Osteoblast (primary cell): Measurements from ENCODE around the gene KIF26B. TPM values are rescaled to one million over a fixed set of nuclear protein-coding genes. Genes with fewer than 3 reads are reported as not detected.

Experiments
- DNase-seq: peaks from one replicate; pipeline ENCODE4 v3.0.0; 2011; ENCODE audit warnings: low spot score, mixed read lengths; ENCODE audit not compliant: insufficient read length; ENCODE audit errors: missing footprints
- H2AFZ ChIP-seq: 2 replicates; pipeline ENCODE4 v1.6.0; 2011; ENCODE audit warnings: mild to moderate bottlenecking, low read length
- H3K27ac ChIP-seq: 2 replicates; pipeline ENCODE4 v1.5.1; 2011; ENCODE audit warnings: mild to moderate bottlenecking, low read depth, low read length, moderate library complexity
- H3K27me3 ChIP-seq: 2 replicates; pipeline ENCODE4 v1.6.0; 2012; ENCODE audit warnings: mild to moderate bottlenecking, control low read depth, inconsistent platforms, low read length, moderate library complexity; ENCODE audit not compliant: insufficient read depth
- H3K36me3 ChIP-seq: 2 replicates; pipeline ENCODE4 v1.5.1; 2011; ENCODE audit warnings: mild to moderate bottlenecking, low read length, control low read depth, moderate library complexity; ENCODE audit not compliant: insufficient read depth
- H3K4me1 ChIP-seq: 2 replicates; pipeline ENCODE4 v1.5.1; 2011; ENCODE audit warnings: mild to moderate bottlenecking, low read length, control low read depth, moderate library complexity; ENCODE audit not compliant: insufficient read depth
- H3K4me2 ChIP-seq: 2 replicates; pipeline ENCODE4 v1.6.0; 2011; ENCODE audit warnings: mild to moderate bottlenecking, low read length; ENCODE audit not compliant: insufficient read depth
- H3K4me3 ChIP-seq: fragments of 200-600 bp; sonication (generic); 3 replicates; pipeline ENCODE4 v1.5.1; 2012; ENCODE audit warnings: mild to moderate bottlenecking, low read length, inconsistent platforms; ENCODE audit not compliant: insufficient read depth
- H3K79me2 ChIP-seq: 2 replicates; pipeline ENCODE4 v1.6.0; 2012; ENCODE audit warnings: mild to moderate bottlenecking, low read length, control low read depth, inconsistent platforms; ENCODE audit not compliant: insufficient read depth
- H3K9me3 ChIP-seq: 2 replicates; pipeline ENCODE4 v1.5.1; 2011; ENCODE audit warnings: low read depth, low read length, control low read depth
- H4K20me1 ChIP-seq: 2 replicates; pipeline ENCODE4 v1.6.0; 2012; ENCODE audit warnings: mild to moderate bottlenecking, low read length, control low read depth; ENCODE audit not compliant: insufficient read depth
- CTCF ChIP-seq: IDR thresholded peaks from 2 replicates; pipeline ENCODE4 v1.5.1; 2011; ENCODE audit warnings: mild to moderate bottlenecking, low read depth, low read length, moderate library complexity; ENCODE audit errors: extremely low read depth
- total RNA-seq: library from RNA; depleted of rRNA; stranded (reverse); fragments of >200 nt; gene quantifications from 2 replicates; pipeline ENCODE4 v1.2.3, GENCODE V29; 2012

KIF26B gene
- total RNA-seq, 1 donor = 22.1 TPM

GRCh38 chr1:245361065-245361464 lies 206.3 kb downstream of the KIF26B start:
- no peak overlapping the region for H3K4me3 ChIP-seq
- H3K36me3 ChIP-seq = no peaks in the 10 kb centered on the region
- no peaks in the 10 kb centered on the region for H3K27me3 ChIP-seq
- H3K27ac ChIP-seq = no peak overlapping the region
- H3K79me2 ChIP-seq = no peaks in the 10 kb centered on the region
- H3K4me1 ChIP-seq = no peaks in the 10 kb centered on the region
- H2AFZ ChIP-seq = no peak overlapping the region
- TF ChIP-seq CTCF = no peak
- no peak for DNase-seq
- H3K4me2 ChIP-seq = no peak overlapping the region
- no peaks in the 10 kb centered on the region for H3K9me3 ChIP-seq
- H4K20me1 ChIP-seq = no peaks in the 10 kb centered on the region

- H3K79me2 ChIP-seq = no peaks in the 10 kb centered on the region
Observed at GRCh38 chr1:245361951-245362350, 207.2 kb downstream of the KIF26B start.

GRCh38 chr1:245363461-245364200 lies 208.8 kb downstream of the KIF26B start:
- H3K9me3 ChIP-seq = no peaks in the 10 kb centered on the region
- DNase-seq = no peak
- no peaks in the 10 kb centered on the region for H4K20me1 ChIP-seq
- H3K4me3 ChIP-seq = no peak overlapping the region
- no peaks in the 10 kb centered on the region for H3K36me3 ChIP-seq
- no peaks in the 10 kb centered on the region for H3K79me2 ChIP-seq
- no peak overlapping the region for H3K27ac ChIP-seq
- H2AFZ ChIP-seq = no peak overlapping the region
- H3K4me2 ChIP-seq = no peak overlapping the region
- no peaks in the 10 kb centered on the region for H3K4me1 ChIP-seq
- no peaks in the 10 kb centered on the region for H3K27me3 ChIP-seq
- TF ChIP-seq CTCF = no peak

More at GRCh38 chr1:245361951-245362350, 207.2 kb downstream of the KIF26B start:
- H3K4me3 ChIP-seq = no peak overlapping the region
- no peak for TF ChIP-seq CTCF
- no peak for DNase-seq
- H3K4me2 ChIP-seq = no peak overlapping the region
- no peak overlapping the region for H2AFZ ChIP-seq
- no peaks in the 10 kb centered on the region for H3K9me3 ChIP-seq
- no peak overlapping the region for H3K27ac ChIP-seq
- no peaks in the 10 kb centered on the region for H4K20me1 ChIP-seq
- H3K27me3 ChIP-seq = no peaks in the 10 kb centered on the region
- H3K36me3 ChIP-seq = no peaks in the 10 kb centered on the region
- no peaks in the 10 kb centered on the region for H3K4me1 ChIP-seq

GRCh38 chr1:245365095-245366020 lies 210.6 kb downstream of the KIF26B start:
- H3K4me1 ChIP-seq = no peaks in the 10 kb centered on the region
- H3K4me3 ChIP-seq = no peak overlapping the region
- no peaks in the 10 kb centered on the region for H3K27me3 ChIP-seq
- H3K36me3 ChIP-seq = no peaks in the 10 kb centered on the region
- no peak for DNase-seq
- no peak overlapping the region for H3K4me2 ChIP-seq
- TF ChIP-seq CTCF = no peak
- H3K27ac ChIP-seq = no peak overlapping the region
- no peak overlapping the region for H2AFZ ChIP-seq
- no peaks in the 10 kb centered on the region for H3K79me2 ChIP-seq
- H3K9me3 ChIP-seq = no peaks in the 10 kb centered on the region
- no peaks in the 10 kb centered on the region for H4K20me1 ChIP-seq
